Right renal pelvis (tissue), 4 donors: ENCODE results near the gene SUMO2. TPM values are rescaled to one million over a fixed set of nuclear protein-coding genes. Genes with fewer than 3 reads are reported as not detected.
"Not testable (repeated sequence)": the region's sequence is repeated elsewhere in the genome, so short reads cannot be mapped to it uniquely, and the experiment has no call there.

Source experiments
- DNase-seq, 4 donors: peaks; one replicate each; pipeline ENCODE4 v3.0.0-alpha.2; 2013; ENCODE audit warnings: low read depth in 4 of 4, low spot score in 3 of 4, missing footprints in 1 of 4
- polyA plus RNA-seq, 4 donors: library from polyadenylated mRNA; unstranded; fragments of 120-200 nt; gene quantifications; one replicate each; pipeline ENCODE4 v1.2.1, GENCODE V29; 2013; ENCODE audit not compliant: insufficient read length in 4 of 4

The SUMO2 gene
- polyA plus RNA-seq, 4 donors, result 680 to 843 (median 799) TPM

DNA sequence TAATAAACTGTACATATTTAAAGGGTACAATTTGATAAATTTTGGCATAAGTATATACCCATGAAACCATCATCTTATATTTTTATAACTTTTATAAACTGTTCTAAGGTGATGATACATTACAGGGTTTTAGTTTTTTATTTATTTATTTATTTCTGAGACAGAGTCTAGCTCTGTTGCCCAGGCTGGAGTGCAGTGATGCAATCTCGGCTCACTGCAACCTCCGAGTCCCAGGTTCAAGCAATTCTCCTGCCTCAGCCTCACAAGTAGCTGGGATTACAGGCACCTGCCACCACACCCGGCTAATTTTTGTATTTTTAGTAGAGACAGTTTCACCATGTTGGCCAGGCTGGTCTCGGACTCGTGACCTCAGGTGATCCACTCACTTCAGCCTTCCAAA, 54.8 kb downstream of the SUMO2 start:
- not testable (repeated sequence) for DNase-seq

GRCh38 chr17:75126954-75127353, 55.8 kb downstream of the SUMO2 start:
- no peak for DNase-seq

DNA sequence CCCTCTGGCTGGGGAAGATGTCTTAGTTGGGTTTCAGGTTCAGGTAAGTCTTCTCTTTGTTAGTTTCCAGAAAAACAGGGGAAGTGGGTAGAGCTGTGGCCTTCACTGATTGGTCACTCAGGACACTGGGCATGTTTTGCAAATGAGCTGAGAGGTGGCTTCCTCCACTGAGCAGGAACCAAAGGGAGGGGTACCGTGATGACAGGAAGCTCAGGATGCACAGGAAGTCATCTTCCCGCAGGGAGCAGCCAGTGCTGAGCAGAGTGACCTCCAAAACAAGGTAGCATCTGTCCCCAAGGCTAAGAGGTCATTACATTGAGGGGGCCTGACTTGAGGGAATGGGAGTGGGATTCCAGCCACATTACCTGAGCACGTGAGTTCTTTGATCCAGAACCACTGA, 56.8 kb downstream of the SUMO2 start:
- no peak for DNase-seq

DNA sequence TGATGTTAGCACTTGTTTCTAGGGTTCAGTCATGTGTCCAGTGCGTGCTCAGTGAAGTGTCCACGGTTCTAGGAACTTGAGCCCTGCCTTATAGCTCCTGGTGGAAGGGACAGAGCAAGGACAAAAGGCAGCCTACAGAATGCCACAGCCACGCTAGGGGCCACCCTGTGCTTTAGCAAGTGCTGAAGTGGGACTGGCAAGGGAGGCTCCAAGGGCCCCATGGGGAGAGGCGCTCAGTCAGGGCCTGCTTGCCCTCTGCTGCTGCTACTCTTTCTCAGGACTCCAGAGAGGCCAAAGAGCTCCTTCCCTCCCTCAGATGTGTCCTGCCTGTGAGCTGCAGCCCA, 58.0 kb downstream of the SUMO2 start:
- DNase-seq, result no peak

DNA sequence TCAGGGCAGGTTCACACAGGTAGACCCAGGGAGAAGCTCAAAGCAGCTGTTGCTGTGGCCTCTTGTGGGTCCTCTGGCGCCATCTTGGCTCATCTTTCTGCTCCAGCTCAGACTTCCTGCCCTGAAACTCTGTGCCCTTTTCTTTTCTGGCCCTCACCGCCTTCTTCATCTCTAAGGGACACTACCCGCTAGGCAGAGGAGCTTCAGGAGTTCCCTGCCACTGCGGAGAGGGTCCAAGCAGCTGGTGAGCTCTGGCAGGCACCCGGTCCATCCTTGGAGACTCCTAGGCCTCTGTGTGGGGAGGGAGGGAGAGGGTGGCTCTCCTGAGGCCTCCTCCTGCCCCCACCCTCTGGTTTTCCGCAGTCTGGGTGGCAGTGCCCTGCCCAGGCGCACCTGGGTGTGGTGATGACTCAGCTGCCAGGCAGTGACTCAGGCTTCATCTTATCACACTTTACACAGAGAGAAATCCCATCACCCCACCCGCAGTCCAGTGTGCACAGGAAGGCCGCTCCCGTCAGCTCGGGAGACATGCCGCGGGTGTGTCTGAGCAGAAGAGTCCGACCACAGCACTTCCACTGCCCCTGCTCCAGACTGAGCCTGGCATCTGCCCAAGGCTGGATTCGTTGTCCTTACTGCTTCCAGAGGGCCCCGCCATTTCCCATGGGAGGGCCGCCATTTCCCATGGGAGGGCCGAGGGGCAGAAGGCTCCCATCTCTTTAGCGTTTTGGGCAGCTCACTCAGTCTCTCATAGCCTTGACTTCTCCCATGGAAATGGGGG, 58.5 kb downstream of the SUMO2 start:
- DNase-seq, result no peak

DNA sequence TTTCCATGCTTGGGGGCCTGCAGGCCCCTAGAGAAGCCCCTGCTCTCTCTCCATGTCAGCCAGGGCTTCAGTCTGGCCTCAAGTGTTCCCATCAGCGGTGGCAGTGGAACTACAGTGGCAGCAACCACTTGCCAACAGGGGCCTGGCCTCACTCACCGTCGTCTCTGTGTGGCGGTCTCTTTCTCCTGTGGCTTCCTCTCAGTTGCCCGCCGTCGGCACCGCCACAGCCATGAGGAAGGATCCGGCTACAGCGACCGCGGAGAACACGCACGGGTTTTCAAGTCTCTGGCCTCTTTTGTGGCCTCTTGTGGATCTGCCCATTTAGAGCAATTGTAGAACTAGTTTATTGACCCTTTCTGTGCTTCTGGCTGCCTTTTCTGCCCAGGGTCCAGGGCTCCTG, 64.5 kb downstream of the SUMO2 start:
- DNase-seq, result no peak

- DNase-seq, result no peak
These were observed 66.0 kb downstream of the SUMO2 start for GRCh38 chr17:75116737-75117136.

Other genes with a start within 250 kb of the SUMO2 start
- not detected for gene OTOP3, start 247.1 kb downstream of the SUMO2 start, polyA plus RNA-seq
- gene HID1, start 210.2 kb downstream of the SUMO2 start, polyA plus RNA-seq, result 10 to 100 TPM; 12.6 to 16.3 (median 14.7) TPM
- gene CDR2L, start 195.3 kb downstream of the SUMO2 start, polyA plus RNA-seq, result 10 to 100 TPM in 1 of 4 donors, 1 to 10 TPM in 3; 8.5 to 11.2 (median 8.8) TPM
- 10 to 100 TPM; 26.4 to 29.6 (median 27.7) TPM for gene MRPL58, start 170.3 kb downstream of the SUMO2 start, polyA plus RNA-seq
- gene ATP5PD, start 136.0 kb downstream of the SUMO2 start, polyA plus RNA-seq, result 100 to 1,000 TPM; 323 to 364 (median 341) TPM
- 10 to 100 TPM; 32.8 to 35.4 (median 33.8) TPM for gene KCTD2, start 135.7 kb downstream of the SUMO2 start, polyA plus RNA-seq
- 10 to 100 TPM; 24.1 to 32.3 (median 27.8) TPM for gene SLC16A5, start 95.0 kb downstream of the SUMO2 start, polyA plus RNA-seq
- 10 to 100 TPM; 16.0 to 19.4 (median 18.2) TPM for gene ARMC7, start 73.0 kb downstream of the SUMO2 start, polyA plus RNA-seq
- 10 to 100 TPM; 46.0 to 72.2 (median 49.5) TPM for gene NT5C, start 51.2 kb downstream of the SUMO2 start, polyA plus RNA-seq
- gene JPT1, start 28.4 kb downstream of the SUMO2 start, polyA plus RNA-seq, result 100 to 1,000 TPM in 1 of 4 donors, 10 to 100 TPM in 3; 84.2 to 116 (median 88.5) TPM
- 10 to 100 TPM; 59.2 to 65.3 (median 61.4) TPM for gene NUP85, start 22.7 kb upstream of the SUMO2 start, polyA plus RNA-seq
- gene GGA3, start 78.6 kb upstream of the SUMO2 start, polyA plus RNA-seq, result 10 to 100 TPM; 35.7 to 48.9 (median 41.0) TPM
- 10 to 100 TPM; 72.5 to 80.2 (median 76.1) TPM for gene MRPS7, start 78.9 kb upstream of the SUMO2 start, polyA plus RNA-seq
- gene MIF4GD, start 88.3 kb upstream of the SUMO2 start, polyA plus RNA-seq, result 10 to 100 TPM; 21.0 to 24.6 (median 22.9) TPM
- gene SLC25A19, start 106.5 kb upstream of the SUMO2 start, polyA plus RNA-seq, result 1 to 10 TPM; 6.9 to 8.3 (median 7.5) TPM
- gene GRB2, start 222.7 kb upstream of the SUMO2 start, polyA plus RNA-seq, result 100 to 1,000 TPM in 3 of 4 donors, 10 to 100 TPM in 1; 99.6 to 118 (median 110) TPM